ENCODE data around the gene DDIT4. TPM values are rescaled to one million over a fixed set of nuclear protein-coding genes. Genes with fewer than 3 reads are reported as not detected.
A peak's percentile ranks its signal among the peaks of the same experiment; 100 is the strongest.

Gene DDIT4
- total and polyA plus RNA-seq, 9 of the 15 experiments (the other 6 are each of a cell fraction or from before 2014, with no cell fraction given) = 8.2 to 675 (median 159) TPM

DNA sequence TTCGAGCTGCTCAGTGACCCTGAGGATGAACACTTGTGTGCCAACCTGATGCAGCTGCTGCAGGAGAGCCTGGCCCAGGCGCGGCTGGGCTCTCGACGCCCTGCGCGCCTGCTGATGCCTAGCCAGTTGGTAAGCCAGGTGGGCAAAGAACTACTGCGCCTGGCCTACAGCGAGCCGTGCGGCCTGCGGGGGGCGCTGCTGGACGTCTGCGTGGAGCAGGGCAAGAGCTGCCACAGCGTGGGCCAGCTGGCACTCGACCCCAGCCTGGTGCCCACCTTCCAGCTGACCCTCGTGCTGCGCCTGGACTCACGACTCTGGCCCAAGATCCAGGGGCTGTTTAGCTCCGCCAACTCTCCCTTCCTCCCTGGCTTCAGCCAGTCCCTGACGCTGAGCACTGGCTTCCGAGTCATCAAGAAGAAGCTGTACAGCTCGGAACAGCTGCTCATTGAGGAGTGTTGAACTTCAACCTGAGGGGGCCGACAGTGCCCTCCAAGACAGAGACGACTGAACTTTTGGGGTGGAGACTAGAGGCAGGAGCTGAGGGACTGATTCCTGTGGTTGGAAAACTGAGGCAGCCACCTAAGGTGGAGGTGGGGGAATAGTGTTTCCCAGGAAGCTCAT lies 1.1 kb downstream of the DDIT4 start (continued):
- TF ChIP-seq, protein P1, sequence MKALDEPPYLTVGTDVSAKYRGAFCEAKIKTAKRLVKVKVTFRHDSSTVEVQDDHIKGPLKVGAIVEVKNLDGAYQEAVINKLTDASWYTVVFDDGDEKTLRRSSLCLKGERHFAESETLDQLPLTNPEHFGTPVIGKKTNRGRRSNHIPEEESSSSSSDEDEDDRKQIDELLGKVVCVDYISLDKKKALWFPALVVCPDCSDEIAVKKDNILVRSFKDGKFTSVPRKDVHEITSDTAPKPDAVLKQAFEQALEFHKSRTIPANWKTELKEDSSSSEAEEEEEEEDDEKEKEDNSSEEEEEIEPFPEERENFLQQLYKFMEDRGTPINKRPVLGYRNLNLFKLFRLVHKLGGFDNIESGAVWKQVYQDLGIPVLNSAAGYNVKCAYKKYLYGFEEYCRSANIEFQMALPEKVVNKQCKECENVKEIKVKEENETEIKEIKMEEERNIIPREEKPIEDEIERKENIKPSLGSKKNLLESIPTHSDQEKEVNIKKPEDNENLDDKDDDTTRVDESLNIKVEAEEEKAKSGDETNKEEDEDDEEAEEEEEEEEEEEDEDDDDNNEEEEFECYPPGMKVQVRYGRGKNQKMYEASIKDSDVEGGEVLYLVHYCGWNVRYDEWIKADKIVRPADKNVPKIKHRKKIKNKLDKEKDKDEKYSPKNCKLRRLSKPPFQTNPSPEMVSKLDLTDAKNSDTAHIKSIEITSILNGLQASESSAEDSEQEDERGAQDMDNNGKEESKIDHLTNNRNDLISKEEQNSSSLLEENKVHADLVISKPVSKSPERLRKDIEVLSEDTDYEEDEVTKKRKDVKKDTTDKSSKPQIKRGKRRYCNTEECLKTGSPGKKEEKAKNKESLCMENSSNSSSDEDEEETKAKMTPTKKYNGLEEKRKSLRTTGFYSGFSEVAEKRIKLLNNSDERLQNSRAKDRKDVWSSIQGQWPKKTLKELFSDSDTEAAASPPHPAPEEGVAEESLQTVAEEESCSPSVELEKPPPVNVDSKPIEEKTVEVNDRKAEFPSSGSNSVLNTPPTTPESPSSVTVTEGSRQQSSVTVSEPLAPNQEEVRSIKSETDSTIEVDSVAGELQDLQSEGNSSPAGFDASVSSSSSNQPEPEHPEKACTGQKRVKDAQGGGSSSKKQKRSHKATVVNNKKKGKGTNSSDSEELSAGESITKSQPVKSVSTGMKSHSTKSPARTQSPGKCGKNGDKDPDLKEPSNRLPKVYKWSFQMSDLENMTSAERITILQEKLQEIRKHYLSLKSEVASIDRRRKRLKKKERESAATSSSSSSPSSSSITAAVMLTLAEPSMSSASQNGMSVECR (CRISPR knock-in tag; IDR thresholded peaks at IDR 0.05) = peak; percentile 91
- no peak for TF ChIP-seq HNRNPH1 (optimal IDR thresholded peaks at IDR 0.05; ENCODE audit: low read depth, low read length)
- TF ChIP-seq, protein P2, sequence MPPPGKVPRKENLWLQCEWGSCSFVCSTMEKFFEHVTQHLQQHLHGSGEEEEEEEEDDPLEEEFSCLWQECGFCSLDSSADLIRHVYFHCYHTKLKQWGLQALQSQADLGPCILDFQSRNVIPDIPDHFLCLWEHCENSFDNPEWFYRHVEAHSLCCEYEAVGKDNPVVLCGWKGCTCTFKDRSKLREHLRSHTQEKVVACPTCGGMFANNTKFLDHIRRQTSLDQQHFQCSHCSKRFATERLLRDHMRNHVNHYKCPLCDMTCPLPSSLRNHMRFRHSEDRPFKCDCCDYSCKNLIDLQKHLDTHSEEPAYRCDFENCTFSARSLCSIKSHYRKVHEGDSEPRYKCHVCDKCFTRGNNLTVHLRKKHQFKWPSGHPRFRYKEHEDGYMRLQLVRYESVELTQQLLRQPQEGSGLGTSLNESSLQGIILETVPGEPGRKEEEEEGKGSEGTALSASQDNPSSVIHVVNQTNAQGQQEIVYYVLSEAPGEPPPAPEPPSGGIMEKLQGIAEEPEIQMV (tag; conservative IDR thresholded peaks at IDR 0.05; ENCODE audit: low read depth) = no peak
- TF ChIP-seq MAFF (IDR thresholded peaks at IDR 0.05; ENCODE audit: low read length) = no peak
- no peak for TF ChIP-seq JUNB (CRISPR knock-in tag; conservative IDR thresholded peaks at IDR 0.05)
- TF ChIP-seq, protein P3, sequence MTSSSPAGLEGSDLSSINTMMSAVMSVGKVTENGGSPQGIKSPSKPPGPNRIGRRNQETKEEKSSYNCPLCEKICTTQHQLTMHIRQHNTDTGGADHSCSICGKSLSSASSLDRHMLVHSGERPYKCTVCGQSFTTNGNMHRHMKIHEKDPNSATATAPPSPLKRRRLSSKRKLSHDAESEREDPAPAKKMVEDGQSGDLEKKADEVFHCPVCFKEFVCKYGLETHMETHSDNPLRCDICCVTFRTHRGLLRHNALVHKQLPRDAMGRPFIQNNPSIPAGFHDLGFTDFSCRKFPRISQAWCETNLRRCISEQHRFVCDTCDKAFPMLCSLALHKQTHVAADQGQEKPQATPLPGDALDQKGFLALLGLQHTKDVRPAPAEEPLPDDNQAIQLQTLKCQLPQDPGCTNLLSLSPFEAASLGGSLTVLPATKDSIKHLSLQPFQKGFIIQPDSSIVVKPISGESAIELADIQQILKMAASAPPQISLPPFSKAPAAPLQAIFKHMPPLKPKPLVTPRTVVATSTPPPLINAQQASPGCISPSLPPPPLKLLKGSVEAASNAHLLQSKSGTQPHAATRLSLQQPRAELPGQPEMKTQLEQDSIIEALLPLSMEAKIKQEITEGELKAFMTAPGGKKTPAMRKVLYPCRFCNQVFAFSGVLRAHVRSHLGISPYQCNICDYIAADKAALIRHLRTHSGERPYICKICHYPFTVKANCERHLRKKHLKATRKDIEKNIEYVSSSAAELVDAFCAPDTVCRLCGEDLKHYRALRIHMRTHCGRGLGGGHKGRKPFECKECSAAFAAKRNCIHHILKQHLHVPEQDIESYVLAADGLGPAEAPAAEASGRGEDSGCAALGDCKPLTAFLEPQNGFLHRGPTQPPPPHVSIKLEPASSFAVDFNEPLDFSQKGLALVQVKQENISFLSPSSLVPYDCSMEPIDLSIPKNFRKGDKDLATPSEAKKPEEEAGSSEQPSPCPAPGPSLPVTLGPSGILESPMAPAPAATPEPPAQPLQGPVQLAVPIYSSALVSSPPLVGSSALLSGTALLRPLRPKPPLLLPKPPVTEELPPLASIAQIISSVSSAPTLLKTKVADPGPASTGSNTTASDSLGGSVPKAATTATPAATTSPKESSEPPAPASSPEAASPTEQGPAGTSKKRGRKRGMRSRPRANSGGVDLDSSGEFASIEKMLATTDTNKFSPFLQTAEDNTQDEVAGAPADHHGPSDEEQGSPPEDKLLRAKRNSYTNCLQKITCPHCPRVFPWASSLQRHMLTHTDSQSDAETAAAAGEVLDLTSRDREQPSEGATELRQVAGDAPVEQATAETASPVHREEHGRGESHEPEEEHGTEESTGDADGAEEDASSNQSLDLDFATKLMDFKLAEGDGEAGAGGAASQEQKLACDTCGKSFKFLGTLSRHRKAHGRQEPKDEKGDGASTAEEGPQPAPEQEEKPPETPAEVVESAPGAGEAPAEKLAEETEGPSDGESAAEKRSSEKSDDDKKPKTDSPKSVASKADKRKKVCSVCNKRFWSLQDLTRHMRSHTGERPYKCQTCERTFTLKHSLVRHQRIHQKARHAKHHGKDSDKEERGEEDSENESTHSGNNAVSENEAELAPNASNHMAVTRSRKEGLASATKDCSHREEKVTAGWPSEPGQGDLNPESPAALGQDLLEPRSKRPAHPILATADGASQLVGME (CRISPR knock-in tag; IDR thresholded peaks at IDR 0.05) = peak; percentile 94; the same call in 1 of the 2 replicates
- TF ChIP-seq ZNF444 (CRISPR knock-in tag; IDR thresholded peaks at IDR 0.05) = no peak
- TF ChIP-seq, protein P4, sequence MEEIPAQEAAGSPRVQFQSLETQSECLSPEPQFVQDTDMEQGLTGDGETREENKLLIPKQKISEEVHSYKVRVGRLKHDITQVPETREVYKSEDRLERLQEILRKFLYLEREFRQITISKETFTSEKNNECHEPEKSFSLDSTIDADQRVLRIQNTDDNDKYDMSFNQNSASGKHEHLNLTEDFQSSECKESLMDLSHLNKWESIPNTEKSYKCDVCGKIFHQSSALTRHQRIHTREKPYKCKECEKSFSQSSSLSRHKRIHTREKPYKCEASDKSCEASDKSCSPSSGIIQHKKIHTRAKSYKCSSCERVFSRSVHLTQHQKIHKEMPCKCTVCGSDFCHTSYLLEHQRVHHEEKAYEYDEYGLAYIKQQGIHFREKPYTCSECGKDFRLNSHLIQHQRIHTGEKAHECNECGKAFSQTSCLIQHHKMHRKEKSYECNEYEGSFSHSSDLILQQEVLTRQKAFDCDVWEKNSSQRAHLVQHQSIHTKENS (CRISPR knock-in tag; IDR thresholded peaks at IDR 0.05) = no peak
- TF ChIP-seq GTF2F1 (IDR thresholded peaks at IDR 0.05; ENCODE audit: low read depth, low read length) = no peak
- no peak for TF ChIP-seq EP300 (IDR thresholded peaks at IDR 0.05; ENCODE audit: low read length)
- no peak for TF ChIP-seq PPARD (CRISPR knock-in tag; IDR thresholded peaks at IDR 0.05)
- TF ChIP-seq CBX2 (IDR thresholded peaks at IDR 0.05; ENCODE audit: insufficient read depth, low read length, poor library complexity, severe bottlenecking) = no peak
- TF ChIP-seq MAX (CRISPR knock-in tag; IDR thresholded peaks at IDR 0.05) = no peak; the same call in 1 of the 2 replicates
- TF ChIP-seq ZFPM2 (CRISPR knock-in tag; IDR thresholded peaks at IDR 0.05) = peak; percentile 3
